Fibroblast of lung (primary cell): ENCODE data around the gene TET2. TPM values are rescaled to one million over a fixed set of nuclear protein-coding genes. Genes with fewer than 3 reads are reported as not detected.

Source experiments
- DNase-seq, 2 donors: peaks; one replicate each; pipeline versions ENCODE4 v3.0.0 to v3.0.0-alpha.2; 2010; ENCODE audit warnings: low read depth in 2 of 2
- H2AFZ ChIP-seq: 2 replicates; pipeline ENCODE4 v1.5.1; 2012; ENCODE audit warnings: low read length, control low read depth, inconsistent platforms
- H3K27ac ChIP-seq: 2 replicates; pipeline ENCODE4 v1.5.1; 2011; ENCODE audit warnings: low read length, control low read depth; ENCODE audit not compliant: insufficient read depth
- H3K27me3 ChIP-seq: 2 replicates; pipeline ENCODE4 v1.5.1; 2011; ENCODE audit warnings: mild to moderate bottlenecking, low read length; ENCODE audit not compliant: control insufficient read depth, insufficient read depth
- H3K36me3 ChIP-seq: 2 replicates; pipeline ENCODE4 v1.5.1; 2011; ENCODE audit warnings: low read length; ENCODE audit not compliant: control insufficient read depth, insufficient read depth
- H3K4me1 ChIP-seq: 2 replicates; pipeline ENCODE4 v1.5.1; 2011; ENCODE audit warnings: low read length; ENCODE audit not compliant: control insufficient read depth, insufficient read depth; ENCODE audit errors: extremely low read depth
- H3K4me2 ChIP-seq: 2 replicates; pipeline ENCODE4 v1.5.1; 2011; ENCODE audit warnings: low read length, control low read depth; ENCODE audit not compliant: insufficient read depth; ENCODE audit errors: extremely low read depth
- H3K4me3 ChIP-seq, 4 experiments: fragments of 200-600 bp in 1 of 4; sonication (generic) in 1 of 4; replicated peaks in 1 of 4; 2 replicates each; pipeline ENCODE4 v1.5.1; 2011 to 2016; ENCODE audit warnings: low read length in 4 of 4, low read depth in 3 of 4, mild to moderate bottlenecking in 3 of 4, control low read depth in 2 of 4, inconsistent platforms in 1 of 4, mixed read lengths in 1 of 4; ENCODE audit not compliant: insufficient read depth in 1 of 4; ENCODE audit errors: control extremely low read depth in 1 of 4
- H3K79me2 ChIP-seq: 2 replicates; pipeline ENCODE4 v1.5.1; 2012; ENCODE audit warnings: mild to moderate bottlenecking, low read length, inconsistent platforms; ENCODE audit not compliant: control insufficient read depth, insufficient read depth
- H3K9ac ChIP-seq: 2 replicates; pipeline ENCODE4 v1.5.1; 2011; ENCODE audit warnings: mild to moderate bottlenecking, low read length, control low read depth; ENCODE audit not compliant: insufficient read depth
- H3K9me3 ChIP-seq: 2 replicates; pipeline ENCODE4 v1.5.1; 2012; ENCODE audit warnings: low read depth, low read length; ENCODE audit not compliant: control insufficient read depth, insufficient read depth
- H4K20me1 ChIP-seq: 2 replicates; pipeline ENCODE4 v1.5.1; 2011; ENCODE audit warnings: low read length; ENCODE audit not compliant: control insufficient read depth, insufficient read depth; ENCODE audit errors: extremely low read depth
- EZH2 ChIP-seq: IDR thresholded peaks from 2 replicates; pipeline ENCODE4 v1.5.1; 2012; ENCODE audit warnings: low read length, control low read depth, mild to moderate bottlenecking; ENCODE audit errors: missing control alignments
- polyA plus RNA-seq, 2 donors: library from polyadenylated mRNA; depleted of rRNA in 1 of 2; stranded (reverse) in 1 of 2; unstranded in 1 of 2; fragments of >200 nt; gene quantifications; 2 replicates each; pipeline ENCODE4 v1.2.1, GENCODE V29; 2011 to 2012; ENCODE audit warnings: missing spikeins in 1 of 2
- total RNA-seq: library from RNA; depleted of rRNA; stranded (reverse); fragments of >200 nt; gene quantifications from 2 replicates; pipeline ENCODE4 v1.2.1, GENCODE V29; 2014
- TF ChIP-seq, protein P1 (sequence below), 2 donors: IDR thresholded peaks in 1 of 2; conservative IDR thresholded peaks in 1 of 2; 1 replicate in 1 of 2; 2 replicates in 1 of 2; pipeline ENCODE4 v1.5.1; 2011 to 2012; ENCODE audit warnings: low read length in 2 of 2, control low read depth in 1 of 2, inconsistent platforms in 1 of 2, low read depth in 1 of 2, mild to moderate bottlenecking in 1 of 2

TET2 gene
- total and polyA plus RNA-seq, 2 donors (not counting 1 experiment from before 2014, with no cell fraction given): 6.9 to 8.3 TPM

GRCh38 chr4:105267280-105267679, 120.6 kb downstream of the TET2 start:
- Histone ChIP-seq H3K4me3 (no peak overlapping the region), H3K4me2 (no peak overlapping the region), H2AFZ (no peak overlapping the region), H3K27ac (no peak overlapping the region), H3K79me2 (no peaks in the 10 kb centered on the region), H3K9me3 (no peaks in the 10 kb centered on the region), H3K4me1 (no peaks in the 10 kb centered on the region), H3K27me3 (no peaks in the 10 kb centered on the region), H3K36me3 (no peaks in the 10 kb centered on the region), H3K9ac (no peak overlapping the region), H4K20me1 (no peaks in the 10 kb centered on the region)
- DNase-seq: no peak
- no peak for TF ChIP-seq EZH2

GRCh38 chr4:105272002-105272401, 125.3 kb downstream of the TET2 start:
- no peaks in the 10 kb centered on the region for H3K9me3 ChIP-seq
- H3K36me3 ChIP-seq: peaks cover 4% of the 10 kb centered on the region
- H3K27me3 ChIP-seq: no peaks in the 10 kb centered on the region
- H3K9ac ChIP-seq: no peak overlapping the region
- no peak overlapping the region for H3K4me2 ChIP-seq
- DNase-seq: no peak
- H4K20me1 ChIP-seq: no peaks in the 10 kb centered on the region
- H3K4me1 ChIP-seq: no peaks in the 10 kb centered on the region
- H3K4me3 ChIP-seq: no peak overlapping the region
- H2AFZ ChIP-seq: no peak overlapping the region
- TF ChIP-seq, protein P1, sequence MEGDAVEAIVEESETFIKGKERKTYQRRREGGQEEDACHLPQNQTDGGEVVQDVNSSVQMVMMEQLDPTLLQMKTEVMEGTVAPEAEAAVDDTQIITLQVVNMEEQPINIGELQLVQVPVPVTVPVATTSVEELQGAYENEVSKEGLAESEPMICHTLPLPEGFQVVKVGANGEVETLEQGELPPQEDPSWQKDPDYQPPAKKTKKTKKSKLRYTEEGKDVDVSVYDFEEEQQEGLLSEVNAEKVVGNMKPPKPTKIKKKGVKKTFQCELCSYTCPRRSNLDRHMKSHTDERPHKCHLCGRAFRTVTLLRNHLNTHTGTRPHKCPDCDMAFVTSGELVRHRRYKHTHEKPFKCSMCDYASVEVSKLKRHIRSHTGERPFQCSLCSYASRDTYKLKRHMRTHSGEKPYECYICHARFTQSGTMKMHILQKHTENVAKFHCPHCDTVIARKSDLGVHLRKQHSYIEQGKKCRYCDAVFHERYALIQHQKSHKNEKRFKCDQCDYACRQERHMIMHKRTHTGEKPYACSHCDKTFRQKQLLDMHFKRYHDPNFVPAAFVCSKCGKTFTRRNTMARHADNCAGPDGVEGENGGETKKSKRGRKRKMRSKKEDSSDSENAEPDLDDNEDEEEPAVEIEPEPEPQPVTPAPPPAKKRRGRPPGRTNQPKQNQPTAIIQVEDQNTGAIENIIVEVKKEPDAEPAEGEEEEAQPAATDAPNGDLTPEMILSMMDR (conservative IDR thresholded peaks at IDR 0.05 in 1 of 2, IDR thresholded peaks at IDR 0.05 in 1 of 2; ENCODE audit: low read depth in 1 of 2, low read length in 2 of 2): no peak
- no peak for TF ChIP-seq EZH2
- no peaks in the 10 kb centered on the region for H3K79me2 ChIP-seq
- no peak overlapping the region for H3K27ac ChIP-seq

GRCh38 chr4:105273230-105273629, 126.6 kb downstream of the TET2 start:
- Histone ChIP-seq H3K4me1 (no peaks in the 10 kb centered on the region), H3K4me2 (no peak overlapping the region), H2AFZ (no peak overlapping the region), H3K79me2 (no peaks in the 10 kb centered on the region), H4K20me1 (no peaks in the 10 kb centered on the region), H3K4me3 (no peak overlapping the region), H3K36me3 (peaks cover 4% of the 10 kb centered on the region), H3K27ac (no peak overlapping the region), H3K9me3 (no peaks in the 10 kb centered on the region), H3K9ac (no peak overlapping the region), H3K27me3 (no peaks in the 10 kb centered on the region)
- TF ChIP-seq EZH2: no peak
- TF ChIP-seq, protein P1 (conservative IDR thresholded peaks at IDR 0.05 in 1 of 2, IDR thresholded peaks at IDR 0.05 in 1 of 2; ENCODE audit: low read depth in 1 of 2, low read length in 2 of 2): no peak
- DNase-seq: no peak
